ENCODE measurements around the gene LRRC49.

Gene LRRC49

GRCh38 chr15:71052356-71052755 lies 159.7 kb downstream of the LRRC49 start:
- DNase-seq (ENCODE audit: low read depth, low spot score) = no peak

- DNase-seq (ENCODE audit: low read depth, low spot score) = no peak
Measured at GRCh38 chr15:71054286-71054952, 161.8 kb downstream of the LRRC49 start.

- no peak for DNase-seq (ENCODE audit: low read depth, low spot score)
Measured at GRCh38 chr15:71055461-71055860, 162.8 kb downstream of the LRRC49 start.

GRCh38 chr15:71056111-71056510 lies 163.5 kb downstream of the LRRC49 start:
- no peak for DNase-seq (ENCODE audit: low read depth, low spot score)

- no peak for DNase-seq (ENCODE audit: low read depth, low spot score)
Measured at GRCh38 chr15:71057143-71057542, 164.5 kb downstream of the LRRC49 start.

GRCh38 chr15:71057581-71057980 lies 165.0 kb downstream of the LRRC49 start:
- no peak for DNase-seq (ENCODE audit: low read depth, low spot score)

GRCh38 chr15:71060983-71061382 lies 168.4 kb downstream of the LRRC49 start:
- DNase-seq (ENCODE audit: low read depth, low spot score) = no peak

GRCh38 chr15:71066983-71067382 lies 174.4 kb downstream of the LRRC49 start:
- no peak for DNase-seq (ENCODE audit: low read depth, low spot score)

GRCh38 chr15:71069693-71070092 lies 177.1 kb downstream of the LRRC49 start:
- no peak for DNase-seq (ENCODE audit: low read depth, low spot score)

GRCh38 chr15:71071529-71071928 lies 178.9 kb downstream of the LRRC49 start:
- DNase-seq (ENCODE audit: low read depth, low spot score) = no peak

- DNase-seq (ENCODE audit: low read depth, low spot score) = peak; percentile 38
Measured at GRCh38 chr15:71072423-71072822, 179.8 kb downstream of the LRRC49 start.

GRCh38 chr15:71078506-71079207 lies 186.0 kb downstream of the LRRC49 start:
- DNase-seq (ENCODE audit: low read depth, low spot score) = no peak

GRCh38 chr15:71079208-71080044 lies 186.8 kb downstream of the LRRC49 start:
- DNase-seq (ENCODE audit: low read depth, low spot score) = no peak

- no peak for DNase-seq (ENCODE audit: low read depth, low spot score)
Measured at GRCh38 chr15:71080166-71080565, 187.5 kb downstream of the LRRC49 start.

- no peak for DNase-seq (ENCODE audit: low read depth, low spot score)
Measured at GRCh38 chr15:71080705-71081104, 188.1 kb downstream of the LRRC49 start.

- DNase-seq (ENCODE audit: low read depth, low spot score) = no peak
Measured at GRCh38 chr15:71082803-71083202, 190.2 kb downstream of the LRRC49 start.

GRCh38 chr15:71083349-71083748 lies 190.7 kb downstream of the LRRC49 start:
- no peak for DNase-seq (ENCODE audit: low read depth, low spot score)

GRCh38 chr15:71084264-71084663 lies 191.6 kb downstream of the LRRC49 start:
- DNase-seq (ENCODE audit: low read depth, low spot score) = no peak

- DNase-seq (ENCODE audit: low read depth, low spot score) = peak; percentile 77
Measured at GRCh38 chr15:71085809-71086208, 193.2 kb downstream of the LRRC49 start.

GRCh38 chr15:71088155-71088554 lies 195.5 kb downstream of the LRRC49 start:
- DNase-seq (ENCODE audit: low read depth, low spot score) = no peak

GRCh38 chr15:71088683-71089082 lies 196.1 kb downstream of the LRRC49 start:
- no peak for DNase-seq (ENCODE audit: low read depth, low spot score)

- no peak for DNase-seq (ENCODE audit: low read depth, low spot score)
Measured at GRCh38 chr15:71089801-71090200, 197.2 kb downstream of the LRRC49 start.
